HG02840 (cell line): ENCODE data around the gene DGKB.
A peak's percentile ranks its signal among the peaks of the same experiment; 100 is the strongest.

Source experiments
- ATAC-seq: cut with Tn5 transposase; IDR thresholded peaks from one replicate; pipeline ENCODE4 v1.9.1; 2021; ENCODE audit warnings: mild to moderate bottlenecking, moderate library complexity, moderate number of reproducible peaks; ENCODE audit not compliant: unreplicated experiment, low FRiP score

DGKB gene

DNA sequence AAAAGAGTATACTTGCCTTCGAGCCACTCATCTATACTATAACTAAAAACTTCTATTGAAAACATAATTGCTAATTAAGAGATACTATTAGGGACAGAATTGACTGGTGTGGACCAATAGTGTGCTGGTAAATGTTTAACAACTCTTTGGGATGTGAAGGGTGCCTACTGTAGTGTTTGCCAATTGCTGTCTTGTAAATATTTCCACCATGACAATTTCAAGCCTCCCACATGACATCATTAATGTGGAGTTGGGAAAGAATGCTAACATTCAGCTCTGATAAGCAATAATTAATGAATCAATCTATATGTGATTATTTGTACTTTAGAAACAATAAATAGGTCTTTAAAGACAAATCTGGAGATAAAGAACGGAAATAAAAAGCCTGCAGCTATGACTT, 136.8 kb downstream of the DGKB start:
- no peak for ATAC-seq

DNA sequence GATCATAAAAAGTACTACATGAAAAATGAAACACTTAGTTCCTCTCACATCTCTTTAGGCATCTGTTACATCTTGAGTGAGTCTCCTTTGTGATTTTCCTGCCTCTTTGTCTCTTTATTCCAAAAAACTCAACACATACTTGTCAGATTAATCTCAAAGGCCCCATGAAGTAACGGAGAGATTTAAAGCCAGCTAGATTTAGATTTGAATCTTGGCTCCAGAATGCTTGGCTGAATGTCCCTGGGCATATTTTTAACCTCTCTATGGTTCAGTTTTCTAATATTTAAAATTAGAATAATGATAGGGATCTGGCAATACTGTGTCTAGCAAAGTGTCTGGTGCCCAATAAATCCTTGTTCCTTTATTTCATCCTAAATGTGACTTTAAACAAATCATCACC, 140.0 kb downstream of the DGKB start:
- ATAC-seq = no peak

DNA sequence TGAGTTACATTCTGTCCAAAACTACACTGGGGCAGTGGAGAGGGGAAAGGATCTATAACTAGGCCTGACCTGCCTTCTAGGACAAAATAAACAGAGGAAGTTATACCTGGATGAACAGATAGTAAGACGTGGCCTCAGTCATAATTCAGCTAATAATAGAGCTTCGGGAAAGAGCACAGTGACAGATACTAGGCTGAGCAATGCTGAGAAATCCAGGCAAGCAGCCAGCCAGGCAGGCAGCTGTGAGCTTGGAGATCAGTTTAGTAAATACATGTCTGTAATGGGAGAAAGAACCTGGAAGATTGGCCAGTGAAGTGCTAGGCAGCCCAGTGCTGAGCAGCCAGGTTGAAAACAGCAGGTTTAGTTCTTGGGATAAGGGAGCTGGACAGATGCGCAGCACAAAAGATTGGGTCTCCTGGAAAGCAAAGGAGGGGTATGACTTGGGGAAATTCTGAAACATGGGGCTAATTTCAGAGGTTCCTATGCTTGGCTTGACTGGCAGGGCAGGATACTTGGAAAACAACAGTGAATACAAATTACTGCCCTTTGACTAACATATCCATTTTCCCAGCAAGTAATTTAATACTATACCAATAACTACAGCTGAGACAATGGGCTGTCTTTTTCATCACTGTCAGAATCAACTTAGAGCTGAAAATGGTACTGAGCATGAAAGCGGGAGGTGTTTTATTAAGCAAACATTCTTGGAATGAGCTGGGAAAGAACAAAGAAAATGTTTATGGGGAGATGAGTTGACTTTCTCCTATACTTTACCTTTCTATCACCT, 140.8 kb downstream of the DGKB start:
- ATAC-seq = no peak

DNA sequence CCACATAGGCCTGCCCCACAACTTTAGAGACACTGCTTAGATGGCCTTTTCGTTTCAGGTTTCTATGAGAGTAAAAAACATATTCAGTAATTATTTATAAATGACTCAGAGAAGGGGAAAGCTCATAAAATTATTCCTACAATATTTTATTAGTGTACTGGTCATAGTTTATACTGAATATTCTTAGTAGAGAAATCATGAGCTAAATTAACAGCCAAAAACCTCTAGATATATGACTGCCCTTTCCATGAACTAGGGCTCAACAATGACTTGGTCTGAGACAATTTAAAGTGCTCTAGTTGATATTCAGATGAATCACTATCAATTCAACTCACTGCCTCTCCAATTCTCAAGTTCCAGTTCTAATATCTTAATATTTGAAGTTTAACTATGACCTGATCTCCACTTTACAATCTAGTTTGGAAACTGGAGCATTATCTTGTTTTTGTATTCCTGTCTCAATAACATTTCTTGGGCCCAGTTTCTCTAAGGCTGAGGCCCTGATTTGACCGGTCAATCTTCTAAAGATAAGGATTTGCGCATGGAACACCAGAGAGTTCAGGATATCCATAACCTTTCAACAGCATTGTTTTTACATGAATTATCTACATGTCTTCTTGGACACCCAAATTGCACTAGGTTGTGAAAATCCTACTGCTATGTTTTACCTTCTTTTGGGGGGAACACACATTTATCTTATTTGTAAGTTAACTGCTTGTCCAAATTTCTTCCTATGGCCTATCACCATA, 141.6 kb downstream of the DGKB start:
- no peak for ATAC-seq

DNA sequence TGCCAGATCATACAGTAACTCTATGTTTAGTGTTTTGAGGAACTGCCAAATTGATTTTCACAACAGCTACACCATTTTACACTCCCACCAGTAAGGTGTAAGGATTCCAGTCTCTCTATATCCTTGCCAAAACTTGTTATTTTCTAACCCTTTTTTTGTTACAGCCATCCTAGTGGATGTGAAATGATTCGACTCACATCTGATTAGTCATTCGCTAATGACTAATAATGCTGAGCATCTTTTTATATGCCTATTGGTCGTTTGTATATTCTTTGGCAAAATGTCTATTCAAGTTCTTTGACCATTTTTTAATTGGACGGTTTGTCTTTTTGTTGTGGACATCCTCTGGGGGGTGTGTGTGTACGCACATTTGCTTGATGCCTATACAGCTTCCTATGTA, 142.8 kb downstream of the DGKB start:
- ATAC-seq = no peak

DNA sequence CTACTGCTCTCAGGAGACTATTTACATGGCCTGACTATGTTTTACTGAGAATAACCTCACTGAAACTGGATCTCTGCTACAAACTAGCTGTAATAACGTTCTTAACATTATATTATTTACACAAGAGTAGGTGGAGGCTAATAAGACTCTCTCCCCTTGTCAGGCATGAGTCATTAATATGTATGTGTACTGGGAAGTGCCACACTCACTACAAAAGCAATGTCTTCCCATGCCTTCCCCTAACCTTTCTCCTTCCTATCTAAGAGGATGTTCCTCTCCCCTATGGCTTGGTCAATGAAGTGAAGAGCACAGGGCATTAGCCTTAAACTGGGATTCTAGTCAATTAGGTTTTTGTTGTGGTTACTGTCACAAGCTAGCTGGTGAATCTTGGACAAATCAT, 147.9 kb downstream of the DGKB start:
- no peak for ATAC-seq

DNA sequence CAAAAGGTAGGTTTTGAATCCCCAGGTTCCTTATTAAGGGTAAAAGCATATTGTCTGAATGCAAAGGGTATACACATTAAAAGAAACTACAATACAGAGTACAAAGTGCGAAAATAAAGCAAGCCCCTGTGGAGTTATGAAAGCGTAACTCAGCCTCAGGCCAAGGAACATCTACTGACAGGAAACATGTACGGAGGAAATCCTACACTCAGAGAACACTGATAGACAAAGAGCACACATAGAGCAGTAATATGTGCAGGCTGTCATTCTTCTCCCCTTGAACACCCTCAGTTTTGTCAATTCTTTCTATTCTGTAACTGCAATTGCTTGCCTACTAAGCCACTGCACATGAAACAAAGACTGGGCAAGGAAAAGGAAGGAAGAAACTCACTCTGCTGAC, 150.2 kb downstream of the DGKB start:
- ATAC-seq = no peak

DNA sequence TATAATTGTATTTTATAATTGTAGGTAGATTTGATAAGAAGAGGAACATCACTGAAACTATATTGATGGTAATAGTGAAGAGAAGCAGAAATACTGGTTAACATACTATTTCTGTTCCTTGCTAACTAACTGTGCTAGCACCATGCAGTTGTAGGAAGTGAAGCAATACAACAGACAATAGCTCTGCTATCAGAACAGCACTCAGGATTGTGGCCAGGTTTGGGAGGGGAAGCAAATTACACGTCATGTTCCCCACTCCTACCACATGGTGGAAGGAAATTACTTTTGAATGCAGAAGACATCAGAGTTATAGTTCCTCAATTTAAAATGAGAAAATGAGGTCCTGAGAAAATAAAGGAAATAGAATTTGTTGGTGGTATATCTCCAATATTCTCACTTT, 151.1 kb downstream of the DGKB start:
- ATAC-seq = no peak

DNA sequence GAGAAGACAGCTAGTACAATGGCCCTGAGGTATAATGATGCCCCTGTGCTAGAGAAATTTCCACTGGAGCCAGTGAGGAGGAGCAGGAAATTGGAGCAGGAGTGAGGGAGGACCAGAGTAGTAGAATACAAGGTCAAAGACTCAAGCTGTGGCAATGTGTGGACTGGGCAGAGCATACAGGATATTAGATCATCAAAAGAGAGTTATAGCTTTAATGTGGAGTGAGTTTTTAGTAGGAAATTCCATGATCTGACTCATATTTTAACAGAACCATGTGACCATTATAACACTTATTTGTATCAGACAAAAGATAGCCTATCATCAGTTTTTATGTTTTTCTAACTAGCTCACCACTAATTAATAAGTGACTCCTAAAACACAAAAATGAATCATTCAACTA, 154.1 kb downstream of the DGKB start:
- ATAC-seq = no peak

DNA sequence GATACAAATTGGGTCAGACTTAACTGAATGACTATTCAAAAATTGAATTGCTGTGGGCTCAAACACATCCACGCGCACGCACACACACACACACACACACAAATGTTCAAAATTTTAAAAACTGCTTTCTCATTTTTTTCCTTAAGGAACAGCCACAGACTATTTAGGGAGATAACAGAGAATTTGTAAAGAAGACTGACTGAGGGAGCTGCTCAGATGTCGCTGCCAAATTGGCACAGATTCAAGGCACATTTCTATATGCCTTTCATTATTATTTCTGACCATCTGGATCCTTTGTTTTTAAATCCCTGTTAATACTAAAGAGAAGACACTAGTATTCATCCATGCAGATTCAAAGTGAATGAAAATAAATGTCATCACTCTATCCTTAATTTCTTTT, 154.8 kb downstream of the DGKB start:
- ATAC-seq = no peak

DNA sequence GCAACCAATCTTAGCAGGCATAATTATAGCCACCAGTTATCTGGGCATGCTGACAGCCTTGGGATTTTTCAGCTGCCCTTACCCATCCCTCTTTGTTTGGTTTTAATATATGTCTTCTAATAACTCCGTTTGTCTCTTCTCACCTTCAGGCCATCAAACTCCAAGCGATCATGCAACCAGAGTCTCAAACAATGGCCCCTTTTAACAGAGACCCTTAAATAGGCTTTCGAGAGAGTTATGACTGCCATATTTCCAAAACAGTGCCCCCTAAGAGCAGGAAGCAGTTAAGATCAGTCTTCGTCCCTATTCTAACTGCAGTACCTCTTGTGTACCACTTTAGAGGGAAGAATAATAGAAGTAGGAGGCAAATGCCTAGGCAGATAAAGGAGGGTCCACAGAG, 157.5 kb downstream of the DGKB start:
- no peak for ATAC-seq

DNA sequence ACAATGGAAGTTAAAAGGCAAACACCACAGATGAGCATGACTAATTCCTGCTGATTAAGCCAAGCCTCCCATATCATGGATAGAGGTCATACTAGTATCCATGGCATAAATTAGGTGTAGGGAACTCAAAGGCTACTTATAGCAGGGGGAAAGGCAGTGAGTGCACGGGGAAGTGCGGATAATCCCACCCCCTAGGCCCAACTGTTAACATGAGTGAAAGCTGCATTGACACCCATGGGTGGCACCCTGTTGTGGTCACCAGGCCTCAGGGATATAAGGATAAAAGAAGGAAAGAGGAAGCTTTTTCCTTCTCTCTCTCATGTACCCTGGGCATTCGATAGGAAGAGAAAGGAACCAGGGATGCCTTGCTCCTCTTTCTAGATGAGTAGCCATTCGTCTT, 161.9 kb downstream of the DGKB start:
- no peak for ATAC-seq

DNA sequence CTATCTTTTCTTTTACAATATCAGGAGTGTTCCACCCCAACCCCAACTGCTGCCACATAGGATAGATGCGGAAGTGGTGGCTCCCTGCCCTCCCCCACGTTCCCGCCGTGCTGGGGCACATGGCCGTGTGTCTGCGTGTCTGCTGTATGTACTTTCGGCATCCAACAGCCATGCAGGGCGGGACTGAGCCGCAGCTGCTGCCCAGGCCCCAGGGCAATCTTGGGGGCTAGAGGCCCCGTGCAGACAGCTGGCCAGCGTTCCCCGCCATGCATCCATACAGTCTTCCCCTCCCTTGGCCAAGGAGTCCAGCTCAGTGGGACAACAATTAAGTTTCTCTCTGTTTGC, 162.7 kb downstream of the DGKB start:
- ATAC-seq = no peak

DNA sequence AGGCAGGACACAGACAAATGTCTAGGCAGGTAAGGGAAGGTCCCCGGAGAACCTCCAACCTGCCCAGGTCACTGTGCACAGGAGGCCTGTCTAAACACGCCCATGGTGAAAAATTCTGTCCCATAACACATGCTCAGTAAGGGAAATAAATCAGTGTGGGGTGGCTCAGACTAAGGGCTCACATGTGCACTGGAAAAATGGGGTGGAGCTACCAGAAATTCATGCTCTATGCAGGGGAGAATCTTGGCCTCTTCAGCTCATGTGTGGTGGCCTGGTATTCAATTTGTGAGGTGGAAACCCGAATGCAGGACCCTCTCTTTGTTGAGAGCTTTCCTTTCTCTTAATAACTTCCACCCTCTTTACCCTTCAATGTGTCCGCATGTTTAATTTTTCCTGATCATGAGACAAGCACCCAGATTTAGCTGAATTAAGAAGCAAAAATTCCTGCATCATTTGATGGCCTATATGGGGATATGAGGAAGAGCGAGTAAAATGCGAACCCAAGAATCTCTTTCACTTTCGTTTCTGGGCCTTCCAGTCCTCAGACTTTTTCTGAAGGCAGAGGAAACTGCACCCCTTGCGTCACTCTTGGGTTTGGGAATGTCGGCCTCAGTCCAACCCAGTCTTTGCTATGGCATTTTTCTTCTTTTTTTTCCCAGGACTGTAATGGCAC, 163.2 kb downstream of the DGKB start:
- no peak for ATAC-seq

DNA sequence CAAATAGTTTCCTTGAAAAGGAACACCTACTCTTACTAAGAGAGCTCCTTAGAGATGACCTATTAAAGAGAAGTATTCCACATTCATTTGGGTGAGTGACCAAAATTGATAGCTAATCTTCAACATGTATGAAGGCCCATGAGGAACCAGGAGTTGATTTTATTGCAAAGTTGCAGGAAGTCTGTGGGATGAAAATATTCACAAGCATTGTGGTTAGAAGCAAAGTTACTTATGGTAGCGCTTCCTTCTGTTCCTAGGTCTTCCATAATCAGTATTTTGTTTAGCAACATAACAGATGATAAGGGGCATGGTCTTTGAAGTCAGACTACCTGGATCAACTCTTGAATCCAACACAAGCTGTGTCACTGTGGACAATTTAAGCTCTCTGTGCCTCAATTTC, 164.5 kb downstream of the DGKB start:
- ATAC-seq = no peak

DNA sequence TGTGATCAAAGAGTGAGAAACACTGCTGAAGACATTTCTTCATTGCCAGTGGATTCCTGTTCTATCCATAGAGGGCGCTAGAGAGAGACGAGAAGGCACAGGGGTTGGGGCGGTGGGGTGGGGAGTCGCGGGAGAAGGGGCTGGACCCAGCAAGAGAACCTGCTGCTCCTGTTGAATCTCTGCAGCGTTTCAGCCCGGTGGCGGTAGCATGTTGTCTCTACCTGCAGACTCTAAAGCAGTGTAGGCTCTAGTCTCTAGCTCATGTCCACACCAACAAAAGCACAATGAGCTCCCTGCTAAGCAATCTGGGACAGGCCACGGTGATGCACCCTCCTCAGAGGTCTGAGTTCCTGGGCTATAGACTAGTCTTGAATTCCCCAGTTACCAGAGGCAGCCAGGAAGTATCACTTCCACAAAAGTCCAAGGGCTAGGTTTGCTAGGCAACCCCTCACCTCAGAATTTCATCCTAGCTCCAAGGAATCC, 167.7 kb downstream of the DGKB start:
- no peak for ATAC-seq

DNA sequence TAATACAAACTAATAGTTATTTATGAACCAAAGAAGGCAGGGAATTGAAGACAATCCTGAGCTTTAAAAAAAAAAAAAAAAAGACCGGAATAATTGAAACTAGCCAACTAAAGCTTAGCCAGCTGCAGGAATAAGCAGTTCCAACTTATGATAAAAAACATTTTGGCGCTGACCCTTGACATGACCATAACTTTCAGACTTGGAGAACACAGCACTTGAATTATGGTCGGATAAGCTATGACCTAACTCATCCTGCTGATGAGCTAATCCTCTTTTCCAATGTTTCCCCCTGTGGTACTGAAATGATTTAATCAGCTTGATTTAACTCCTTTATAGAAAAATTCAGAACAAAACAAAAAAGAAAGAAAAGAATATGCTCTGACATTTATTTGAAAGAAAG, 181.8 kb downstream of the DGKB start:
- ATAC-seq = no peak

DNA sequence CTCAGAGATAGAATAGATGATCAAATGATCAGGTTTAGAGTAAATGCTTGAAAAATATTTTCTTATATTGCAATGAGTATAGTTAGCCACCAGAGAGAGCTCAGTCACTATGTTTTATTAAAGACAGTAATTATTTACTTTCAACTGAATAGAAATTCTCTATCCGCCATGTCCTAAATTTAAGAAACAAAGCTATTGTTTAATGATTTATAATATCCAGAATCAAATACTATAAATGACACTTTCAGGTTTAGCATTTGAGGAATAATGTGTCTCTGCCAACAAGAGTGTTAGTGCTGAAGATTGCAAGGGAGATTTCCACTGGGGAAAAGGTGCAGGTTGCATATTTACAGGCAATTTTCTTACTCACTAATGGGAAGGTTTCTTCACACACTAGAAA, 184.7 kb downstream of the DGKB start:
- no peak for ATAC-seq

DNA sequence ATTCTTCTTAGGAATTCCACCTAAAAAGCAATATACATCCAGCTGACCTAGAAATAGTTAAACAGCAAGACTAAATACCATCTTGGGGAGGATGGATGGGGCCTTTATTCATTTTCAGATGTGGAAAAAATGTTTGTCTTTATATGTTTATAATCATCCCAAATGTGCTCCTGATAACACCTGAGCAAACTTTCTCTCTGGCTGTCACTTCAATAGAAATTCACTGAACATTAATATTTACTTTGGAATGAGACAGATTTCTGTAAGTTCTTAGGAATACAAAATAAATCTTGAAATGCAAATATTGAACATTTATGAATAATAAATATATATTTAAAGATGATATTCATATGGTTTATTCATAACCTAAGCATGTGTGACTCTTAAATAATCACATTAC, 185.4 kb downstream of the DGKB start:
- no peak for ATAC-seq

DNA sequence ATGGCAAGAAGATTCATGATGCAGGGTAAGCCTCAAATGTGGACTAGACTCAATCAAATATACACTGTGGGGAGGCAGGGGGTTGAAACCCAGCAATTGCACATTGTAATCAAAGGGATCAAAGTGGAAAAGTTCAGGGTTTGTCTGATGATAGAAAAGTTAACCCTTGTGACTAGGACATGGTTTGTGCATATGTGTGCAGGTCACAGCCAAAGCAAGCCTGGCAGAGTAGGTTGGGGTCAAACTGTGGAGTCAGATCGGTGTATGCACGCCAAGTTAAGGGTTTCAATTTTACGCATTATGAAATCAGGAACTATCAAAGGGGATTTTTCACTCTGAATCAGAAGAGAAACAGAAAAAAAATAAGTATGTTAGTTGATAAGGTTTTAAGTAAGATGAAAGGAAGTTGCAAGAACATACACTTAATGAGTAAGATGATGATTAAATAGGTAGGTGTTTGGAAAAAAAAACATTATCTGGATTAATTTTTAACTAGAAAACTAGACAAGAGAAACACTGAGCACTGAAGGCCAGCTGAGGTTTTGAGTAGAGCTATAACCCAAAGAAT, 188.3 kb downstream of the DGKB start:
- peak; percentile 98 for ATAC-seq

DNA sequence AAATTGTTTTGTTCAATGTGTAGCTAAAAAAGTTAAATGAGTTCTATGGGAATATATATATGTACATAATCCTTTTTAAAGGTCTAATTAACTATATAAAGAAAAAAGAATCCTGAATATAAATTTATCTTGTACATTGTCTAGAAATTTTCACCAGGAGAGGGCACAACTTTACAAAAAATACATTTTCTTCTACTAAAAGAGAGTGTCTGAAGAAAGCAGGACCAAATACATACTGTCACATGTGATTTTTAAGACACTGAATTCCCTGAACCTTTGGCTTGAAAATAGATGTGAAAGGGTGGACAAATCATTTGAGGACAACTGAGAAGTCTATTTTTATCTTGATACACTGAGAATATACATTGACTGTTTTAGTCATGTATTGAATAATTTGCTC, 204.3 kb downstream of the DGKB start:
- ATAC-seq = no peak
